SK-N-SH (cell line): ENCODE measurements around the gene CZIB.

Source experiments
- FOXJ3 ChIP-seq: sonication (generic); formaldehyde crosslinking; IDR thresholded peaks from 2 replicates; pipeline ENCODE4 v1.5.1; 2020; ENCODE audit warnings: mild to moderate bottlenecking, missing genetic modification reagents
- NFIC ChIP-seq: IDR thresholded peaks from 2 replicates; pipeline ENCODE4 v1.4.0; 2012; ENCODE audit warnings: borderline replicate concordance
- TEAD4 ChIP-seq: IDR thresholded peaks from 2 replicates; pipeline ENCODE4 v1.4.0; 2012; ENCODE audit warnings: mild to moderate bottlenecking, borderline replicate concordance; ENCODE audit not compliant: insufficient read depth

DNA sequence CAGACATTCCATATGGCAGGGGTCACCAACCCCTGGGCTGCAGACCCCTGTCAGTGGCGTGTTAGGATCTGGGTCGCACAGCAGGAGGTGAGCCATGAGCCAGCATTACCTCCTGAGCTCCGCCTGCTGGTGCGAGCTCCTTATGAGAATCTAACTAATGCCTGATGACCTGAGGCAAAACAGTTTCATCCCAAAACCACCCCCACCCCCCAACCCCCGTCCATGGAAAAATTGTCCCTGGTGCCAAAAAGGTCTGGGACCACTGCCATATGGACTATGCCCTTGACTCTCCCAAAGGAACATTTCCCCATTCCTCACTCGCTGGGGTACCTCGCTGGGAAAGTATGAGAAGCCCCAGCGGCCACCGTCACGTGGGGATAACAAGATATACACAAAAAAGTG lies 30.2 kb downstream of the CZIB start:
- no peak for TF ChIP-seq FOXJ3
- TF ChIP-seq TEAD4 = no peak
- TF ChIP-seq NFIC = no peak
